Measurements from ENCODE around the gene FANCE. TPM values are rescaled to one million over a fixed set of nuclear protein-coding genes. Genes with fewer than 3 reads are reported as not detected.
A peak's percentile ranks its signal among the peaks of the same experiment; 100 is the strongest.

The FANCE gene
- total RNA-seq, 1 donor from 2014 or later: 14.5 TPM

DNA sequence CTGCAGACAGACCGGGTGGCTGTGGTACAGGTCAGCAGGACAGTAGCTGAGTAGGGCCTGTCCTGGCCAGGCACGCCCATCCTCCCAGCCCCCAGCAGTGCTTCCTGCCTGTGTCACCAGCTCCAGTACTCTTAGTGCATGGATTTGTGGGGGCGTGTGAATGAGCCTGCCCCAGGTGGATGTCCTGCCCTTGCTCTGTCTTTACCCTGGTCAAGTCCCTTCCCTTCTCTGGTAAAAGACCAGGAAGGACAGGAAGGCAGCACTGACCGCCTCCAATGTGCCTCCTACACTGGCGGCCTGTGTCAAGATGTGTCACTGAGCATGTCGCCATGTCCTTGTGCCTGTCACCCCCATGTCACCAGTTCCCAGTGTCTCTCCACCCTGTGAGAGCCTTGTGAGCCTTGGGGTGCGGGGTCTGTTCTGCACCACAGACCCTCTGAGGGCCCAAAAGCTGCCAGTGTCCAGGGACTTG is 32.8 kb downstream of the FANCE start:
- DNase-seq: peak; percentile 19

DNA sequence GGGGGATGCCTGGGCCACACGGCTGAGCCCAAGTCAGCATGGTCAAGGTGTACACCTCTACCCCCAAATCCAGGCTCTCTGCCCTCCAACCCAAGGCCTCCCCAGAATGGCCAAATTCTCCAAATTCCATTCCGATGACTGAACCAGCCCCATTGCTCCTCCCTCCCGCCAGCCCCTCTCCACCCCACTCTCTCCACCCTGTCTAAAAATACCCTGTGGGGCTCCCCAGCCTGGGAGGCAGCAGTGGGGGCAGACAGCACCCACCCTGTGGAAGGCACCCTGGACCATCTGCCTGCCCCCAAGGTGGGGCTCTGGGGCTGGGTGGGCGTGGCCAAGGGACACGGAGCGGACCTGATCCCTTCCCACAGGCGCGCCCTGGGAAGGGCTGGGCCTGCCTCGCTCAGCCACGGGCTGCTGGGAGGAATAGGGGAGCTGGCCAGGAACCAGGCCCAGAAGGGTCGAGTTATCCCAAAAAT is 33.3 kb downstream of the FANCE start:
- no peak for DNase-seq

DNA sequence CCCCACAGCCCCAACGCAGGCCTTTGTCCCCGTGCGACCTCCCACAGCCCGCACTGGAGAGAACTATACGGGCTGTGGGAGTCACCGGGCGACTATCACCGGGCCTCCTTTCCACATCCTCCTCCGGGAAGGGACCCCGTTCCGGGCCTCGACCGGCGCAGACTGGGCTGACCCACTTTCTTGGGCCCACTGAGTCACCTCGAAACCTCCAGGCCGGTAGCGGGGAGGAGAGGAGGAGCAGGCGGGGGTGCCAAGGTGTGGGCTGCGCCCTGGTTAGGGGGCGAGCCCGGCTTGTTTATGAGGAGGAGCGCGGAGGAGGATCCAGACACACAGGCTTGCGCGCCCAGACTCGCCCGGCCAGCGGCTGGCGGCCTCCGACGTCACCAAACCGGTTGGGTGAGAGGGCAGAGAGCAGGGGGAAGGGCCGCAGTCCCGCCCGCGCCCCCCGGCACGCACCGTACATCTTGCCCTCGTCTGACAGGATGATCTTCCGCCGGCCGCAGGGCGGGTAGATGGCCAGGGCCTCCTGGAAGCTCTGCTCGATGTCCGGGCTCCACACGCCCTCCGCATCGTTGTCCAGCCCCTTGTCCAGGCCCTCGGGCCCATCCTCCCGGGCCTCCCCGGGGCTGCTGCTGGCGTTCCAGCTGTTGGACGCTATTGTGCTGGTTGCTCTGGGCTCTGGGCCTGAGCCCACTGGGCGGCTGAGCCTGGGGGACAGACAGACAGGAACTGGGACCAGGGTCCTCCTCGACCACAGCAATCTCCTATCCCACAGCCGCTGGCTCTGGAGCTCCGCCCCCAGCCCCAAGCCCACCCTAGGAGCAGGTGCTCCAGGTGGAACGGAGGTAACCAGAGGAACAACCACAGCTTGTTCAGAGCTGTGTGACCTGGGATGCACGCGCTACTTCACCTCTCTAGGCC is 34.1 kb downstream of the FANCE start:
- no peak for DNase-seq

DNA sequence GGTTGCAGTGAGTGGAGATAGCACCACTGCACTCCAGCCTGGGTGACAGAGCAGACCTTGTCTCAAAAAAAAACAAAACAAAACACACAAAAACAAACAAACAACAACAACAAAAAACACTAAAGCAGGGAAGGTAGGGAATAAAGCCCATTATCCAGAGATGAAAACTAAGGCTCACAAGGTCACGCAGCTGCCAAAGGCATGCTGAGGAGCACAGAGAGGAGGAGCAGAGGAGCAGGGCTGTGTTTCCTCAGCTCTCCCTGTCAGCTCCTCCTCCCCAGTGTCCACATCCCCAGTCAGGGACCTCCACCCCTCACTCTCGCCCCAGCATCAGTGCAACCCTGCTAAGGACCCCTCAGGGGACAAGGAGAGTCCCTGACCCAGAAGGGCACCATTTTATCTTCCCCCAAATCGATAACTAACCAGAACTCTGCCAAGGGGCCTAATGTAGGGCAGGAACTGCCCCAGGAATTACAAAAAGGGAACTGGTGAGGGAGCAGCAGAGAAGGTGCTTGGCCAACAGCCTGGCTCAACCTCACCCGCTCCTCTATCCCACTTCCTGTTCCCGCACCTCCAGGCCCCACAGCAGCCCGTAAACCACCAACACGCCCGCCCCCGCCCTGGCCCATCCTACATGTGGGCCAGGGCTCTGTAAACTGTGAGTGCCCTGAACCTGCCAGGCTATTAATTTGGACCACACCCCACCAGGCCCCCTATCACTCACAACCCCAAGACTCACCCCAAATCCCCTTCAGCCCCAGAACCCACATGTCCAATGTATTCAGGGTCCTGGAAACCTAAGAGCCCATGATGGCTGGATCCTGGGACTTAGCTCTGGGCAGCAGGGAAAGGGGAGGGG is 35.7 kb downstream of the FANCE start:
- DNase-seq: no peak

DNA sequence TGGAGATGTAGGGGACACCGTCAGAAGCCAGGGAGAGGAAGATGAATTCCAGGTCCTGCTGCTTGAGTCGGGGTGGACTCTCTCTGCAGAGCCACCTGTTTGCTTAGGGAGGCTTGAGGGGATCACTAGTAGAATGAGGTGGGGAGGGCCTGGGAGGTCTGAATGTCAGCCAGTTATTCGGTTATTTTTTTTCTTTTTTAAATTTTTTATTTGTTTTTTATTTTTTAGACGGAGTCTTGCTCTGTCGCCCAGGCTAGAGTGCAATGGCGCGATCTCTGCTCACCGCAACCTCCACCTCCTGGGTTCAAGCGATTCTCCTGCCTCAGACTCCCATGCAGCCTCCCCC is 36.4 kb downstream of the FANCE start:
- no peak for DNase-seq

GRCh38 chr6:35489066-35489465 is 36.9 kb downstream of the FANCE start:
- no peak for DNase-seq

DNA sequence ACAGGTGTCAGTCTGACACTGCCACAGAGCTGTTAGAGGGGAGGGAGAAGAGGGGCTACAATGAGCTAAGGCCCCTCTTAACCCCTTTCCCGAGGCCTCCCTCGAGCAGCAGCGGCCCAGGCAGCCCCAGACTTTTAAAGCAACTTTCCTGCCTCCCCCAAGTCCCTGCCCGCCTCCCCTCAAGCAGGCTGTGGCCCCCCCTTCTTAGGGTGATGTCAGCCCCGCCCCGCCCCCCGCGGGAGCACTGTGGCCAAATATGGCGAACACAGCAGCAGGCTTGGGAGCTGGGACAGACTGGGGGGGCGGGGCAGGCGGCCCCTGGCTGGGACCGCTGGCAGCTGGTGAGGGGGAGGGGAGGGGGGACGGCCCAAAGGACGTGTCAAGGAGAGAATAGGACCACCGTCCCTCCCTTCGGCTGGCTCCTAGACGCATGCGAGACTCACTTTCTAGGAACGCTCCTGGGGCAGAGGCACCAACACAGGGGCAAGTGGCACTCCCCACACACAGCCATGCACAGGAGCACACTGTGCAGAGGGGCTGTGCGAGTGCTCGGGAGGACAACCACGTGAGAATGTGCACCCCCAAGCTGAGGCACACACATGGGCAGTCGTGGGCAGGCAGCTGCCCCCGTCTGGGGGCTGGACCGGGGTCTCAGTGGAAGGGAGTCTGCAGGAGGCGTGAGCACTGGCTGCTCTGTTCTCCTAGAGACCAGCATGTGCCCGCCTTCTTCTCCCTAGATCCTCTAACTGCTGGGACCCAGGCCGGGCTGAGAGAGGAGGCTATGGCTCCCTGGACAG is 38.1 kb downstream of the FANCE start:
- DNase-seq: peak; percentile 22

DNA sequence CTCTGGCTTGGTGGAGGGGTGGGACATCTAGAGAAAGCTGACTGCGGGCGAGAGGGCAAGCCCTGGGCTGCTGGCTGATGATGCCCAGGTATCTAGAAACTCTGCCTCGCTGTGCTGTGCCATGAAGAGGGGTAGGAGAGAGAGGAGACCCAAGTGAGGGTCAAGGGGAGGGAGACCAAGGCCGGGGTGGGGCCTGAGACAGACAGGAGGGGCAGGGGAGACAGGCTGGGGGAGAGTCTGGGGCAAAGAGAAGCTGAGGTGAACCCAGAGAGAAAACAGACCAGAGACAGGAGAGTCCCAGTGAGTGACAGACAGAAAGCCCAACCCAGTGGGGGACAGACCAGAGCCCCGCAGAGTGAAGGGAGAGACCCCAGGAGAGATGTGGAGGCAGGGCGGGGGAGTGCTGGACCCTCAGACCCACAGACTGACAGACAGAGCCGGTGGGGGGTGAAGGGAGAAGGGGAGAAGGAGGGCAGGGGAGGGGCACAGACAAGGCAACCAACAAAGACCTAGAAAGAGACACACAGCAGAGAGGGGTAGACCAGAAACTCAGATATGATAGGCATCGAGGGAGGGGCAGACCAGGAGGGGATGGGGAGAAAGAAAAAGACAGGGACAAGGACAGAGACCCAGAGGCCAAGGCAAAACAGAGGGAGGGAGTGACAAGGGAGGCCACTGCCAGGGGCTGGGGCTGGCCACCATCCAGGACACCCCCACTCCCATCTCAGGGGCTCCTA is 38.9 kb downstream of the FANCE start:
- no peak for DNase-seq

DNA sequence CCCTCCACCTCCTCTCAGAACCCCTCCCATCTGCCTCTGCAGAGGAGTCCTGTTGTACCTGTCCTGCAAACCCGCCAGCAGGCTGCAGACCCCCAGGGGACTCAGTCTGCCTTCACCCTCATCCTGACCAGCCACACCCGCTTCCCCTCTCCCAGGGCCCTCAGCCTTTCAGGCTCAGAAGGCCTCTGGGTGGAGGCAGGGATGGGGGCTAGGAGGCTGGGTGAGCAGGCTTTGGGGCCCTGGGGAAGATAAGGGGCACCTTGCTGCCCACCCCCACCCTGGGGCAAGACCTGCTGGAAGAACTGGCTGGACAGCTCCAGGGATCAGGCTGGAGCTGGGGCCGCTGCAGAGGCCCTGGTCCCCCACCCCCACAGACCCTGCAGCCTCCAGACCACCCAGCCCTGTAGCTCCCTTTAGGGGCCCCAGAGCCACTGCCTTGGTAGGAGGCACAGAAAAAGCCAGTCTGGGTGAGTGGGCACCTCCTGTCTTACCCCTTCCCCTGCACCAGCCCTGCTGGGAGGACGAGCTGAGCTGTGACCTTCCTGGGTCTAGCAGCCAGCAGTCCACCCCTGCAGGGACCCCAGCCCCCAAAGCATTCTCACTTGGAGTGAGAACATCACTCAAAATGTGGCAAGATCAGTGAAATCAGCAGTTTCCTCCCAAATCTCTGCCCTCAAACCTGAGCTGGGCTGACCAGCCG is 39.6 kb downstream of the FANCE start:
- no peak for DNase-seq

DNA sequence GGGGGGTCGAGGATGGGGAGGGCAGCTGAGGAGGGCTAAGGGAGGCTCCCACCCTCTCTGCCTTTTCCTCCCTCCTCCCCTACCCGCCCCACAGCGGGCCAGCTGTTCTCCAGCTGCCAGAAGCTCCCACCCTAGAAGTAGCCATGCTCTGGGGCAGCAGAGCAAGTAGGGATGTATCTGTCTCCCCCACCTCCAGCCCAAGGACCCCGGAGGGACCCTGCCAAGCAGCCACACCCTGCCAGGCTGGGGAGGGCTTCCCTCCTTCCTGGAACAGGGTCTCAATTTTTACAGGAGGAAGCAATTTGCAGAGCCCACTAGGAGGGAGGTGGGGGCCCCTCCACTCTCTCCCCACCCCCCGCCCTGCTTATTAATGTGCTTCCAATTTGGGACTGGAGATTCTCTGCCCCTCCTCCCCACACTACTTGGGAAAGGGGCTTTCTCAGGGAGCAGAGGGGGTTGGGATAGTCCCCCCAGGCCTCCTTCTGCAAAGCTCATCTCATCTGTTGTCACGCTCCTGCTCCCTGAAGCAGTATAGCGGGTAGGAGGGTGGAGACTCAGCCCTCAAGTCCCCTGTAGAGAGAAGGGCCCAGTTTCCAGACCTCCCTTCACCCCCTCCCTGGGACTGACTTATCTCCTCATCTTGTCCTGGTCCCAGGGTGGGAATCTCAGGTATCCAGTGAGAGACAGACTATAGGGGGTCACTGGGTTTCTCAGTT is 40.3 kb downstream of the FANCE start:
- no peak for DNase-seq

- DNase-seq: no peak
These were observed 40.8 kb downstream of the FANCE start for GRCh38 chr6:35492974-35493284.

- DNase-seq: no peak
These were observed 41.3 kb downstream of the FANCE start for GRCh38 chr6:35493307-35493983.

GRCh38 chr6:35494161-35494563 is 42.0 kb downstream of the FANCE start:
- DNase-seq: peak; percentile 64

DNA sequence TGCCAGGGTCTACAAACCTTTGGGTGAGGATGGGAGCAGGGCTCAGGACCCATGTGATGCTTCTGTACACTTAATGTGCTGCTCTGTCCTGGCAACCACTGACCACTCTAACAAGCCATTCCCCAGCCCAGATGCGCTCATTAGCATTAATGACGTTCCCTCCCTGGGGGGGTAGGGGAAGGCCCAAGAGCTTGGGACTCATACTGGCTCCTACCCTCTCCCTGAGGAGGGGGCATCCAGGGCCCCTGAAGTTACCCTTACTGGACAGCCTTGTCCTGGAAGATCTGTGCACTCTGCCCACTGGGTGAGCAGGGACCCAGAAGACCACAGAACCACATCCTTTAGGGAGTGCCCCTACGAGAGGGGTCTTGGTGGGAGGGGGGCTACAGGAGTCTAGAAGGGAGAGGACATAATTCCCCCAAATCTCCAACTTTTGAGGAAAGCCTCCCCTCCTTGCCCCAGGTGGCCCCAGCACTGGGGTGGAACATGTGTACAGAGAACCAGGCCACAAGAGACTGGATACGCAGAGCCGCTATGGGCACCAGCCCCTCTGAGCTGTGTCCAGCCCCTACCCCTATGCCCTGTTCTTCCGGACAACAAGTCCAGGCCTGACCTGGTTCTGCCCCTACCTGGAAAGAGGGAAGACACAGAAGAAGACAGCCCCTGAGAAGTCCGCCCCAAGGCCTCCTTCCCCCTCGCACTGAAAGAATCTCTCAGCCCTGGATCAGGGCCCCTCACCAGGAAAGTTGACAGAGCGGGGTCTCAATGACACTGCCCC is 43.3 kb downstream of the FANCE start:
- no peak for DNase-seq

GRCh38 chr6:35496036-35496840 is 44.1 kb downstream of the FANCE start:
- DNase-seq: no peak

- DNase-seq: peak; percentile 28
These were observed 44.9 kb downstream of the FANCE start, which contains the start of gene TEAD3 for GRCh38 chr6:35496841-35497570. Gene TEAD3, minus strand, starts transcription at chr6:35497079.

DNA sequence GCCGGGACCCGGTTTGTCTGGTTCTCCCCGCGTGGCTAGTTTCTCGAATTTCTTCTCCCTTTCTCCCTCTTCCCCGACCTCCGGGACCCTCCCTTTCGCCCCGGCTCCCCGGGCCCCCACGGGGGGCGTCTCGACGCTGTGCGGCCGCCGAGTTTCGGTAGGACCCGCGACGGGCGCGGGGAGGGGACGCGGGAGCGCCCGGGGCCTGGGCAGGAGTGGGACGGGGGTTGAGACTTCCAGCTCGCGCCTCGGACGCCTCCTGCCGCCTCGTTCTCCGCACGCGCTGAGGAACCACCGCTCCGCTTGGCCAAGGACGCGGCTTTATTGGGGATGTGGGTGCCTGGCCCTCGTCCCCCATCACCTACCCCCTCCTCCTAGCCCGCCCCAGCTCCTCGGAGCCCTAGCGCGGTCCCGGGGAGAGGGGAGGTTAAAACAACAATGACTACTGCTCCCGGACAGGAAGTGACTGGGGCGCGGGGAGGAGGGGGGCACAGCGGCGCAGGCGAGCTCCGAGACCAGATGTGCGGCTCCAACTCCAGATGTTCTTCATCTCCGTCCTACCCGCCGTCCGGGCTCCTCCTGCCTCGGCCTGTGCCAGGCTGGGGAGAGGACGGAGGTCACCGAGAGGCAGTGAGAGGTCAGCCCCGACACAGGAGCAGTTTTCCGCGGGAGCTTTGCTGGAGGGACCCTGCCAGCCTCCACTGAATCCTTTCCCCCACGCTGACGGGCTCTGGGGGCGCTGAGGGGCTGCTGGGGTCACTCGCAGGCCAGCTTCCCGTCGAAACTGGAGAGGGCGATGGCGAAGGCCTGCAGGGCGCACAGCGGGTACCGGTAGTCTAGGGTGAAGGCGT is 45.7 kb downstream of the FANCE start:
- DNase-seq: peak; percentile 39
